Measurements from ENCODE around the gene RBM27. TPM values are rescaled to one million over a fixed set of nuclear protein-coding genes. Genes with fewer than 3 reads are reported as not detected.

Gene RBM27
- total RNA-seq, 2 experiments from 2014 or later, result 19.4 to 26.4 TPM

DNA sequence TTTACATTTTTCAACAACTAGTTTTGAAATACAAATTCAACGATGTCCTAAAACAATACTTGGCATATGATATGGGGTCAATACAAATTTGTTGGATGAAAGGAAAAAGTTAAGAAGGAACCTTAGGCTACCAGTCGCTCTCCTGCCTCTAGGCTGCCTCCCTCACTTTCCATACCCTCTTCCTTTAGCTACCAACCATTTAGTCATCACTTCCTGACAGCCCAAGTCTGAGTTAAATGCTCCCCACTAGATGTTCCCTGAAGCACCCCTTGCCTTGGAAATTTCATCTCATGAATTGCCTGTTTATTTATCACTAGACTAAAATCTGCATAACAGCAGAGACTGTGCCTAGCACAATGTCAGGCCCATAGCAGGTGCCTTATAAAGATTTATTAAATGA, 18.2 kb upstream of the RBM27 start:
- Histone ChIP-seq H3K36me3 (ENCODE audit: insufficient read depth, low read length) (peaks cover 9% of the 10 kb centered on the region), H2AFZ (ENCODE audit: low read length) (no peak overlapping the region), H4K20me1 (ENCODE audit: insufficient read depth, low read length) (no peaks in the 10 kb centered on the region), H3K27ac (ENCODE audit: low read depth, low read length, poor library complexity, severe bottlenecking) (no peak overlapping the region), H3K79me2 (ENCODE audit: insufficient read depth, low read depth, low read length) (peaks cover 22% of the 10 kb centered on the region), H3K9me3 (ENCODE audit: low read length) (no peaks in the 10 kb centered on the region), H3K4me3 (ENCODE audit: low read depth, low read length, poor library complexity, severe bottlenecking) (no peak overlapping the region), H3K9me2 (ENCODE audit: insufficient read depth, low read length) (no peaks in the 10 kb centered on the region), H3K4me1 (ENCODE audit: insufficient read depth, low read length, poor library complexity, severe bottlenecking) (peaks cover 20% of the 10 kb centered on the region), H3K4me2 (ENCODE audit: low read length) (no peak overlapping the region)
- intact Hi-C loops (cut with micrococcal nuclease; ENCODE audit: unreplicated experiment), result no loop called here
- no peak for DNase-seq (ENCODE audit: low spot score)
- no TSS peak for BruUV-seq (replicated peaks)
- CTCF ChIA-PET (ENCODE audit: unreplicated experiment), result no interaction called here
- POLR2A ChIA-PET, result interaction anchor here (2.9 to 3.3 kb wide), 2 partner anchors 8 to 12 kb away, joined by 18 to 21 read pairs; no protein-coding TSS in a partner anchor
- no peak for TF ChIP-seq EZH2phosphoT487 (IDR thresholded peaks at IDR 0.05; ENCODE audit: borderline replicate concordance, low read depth, low read length)
- TF ChIP-seq, protein P1, sequence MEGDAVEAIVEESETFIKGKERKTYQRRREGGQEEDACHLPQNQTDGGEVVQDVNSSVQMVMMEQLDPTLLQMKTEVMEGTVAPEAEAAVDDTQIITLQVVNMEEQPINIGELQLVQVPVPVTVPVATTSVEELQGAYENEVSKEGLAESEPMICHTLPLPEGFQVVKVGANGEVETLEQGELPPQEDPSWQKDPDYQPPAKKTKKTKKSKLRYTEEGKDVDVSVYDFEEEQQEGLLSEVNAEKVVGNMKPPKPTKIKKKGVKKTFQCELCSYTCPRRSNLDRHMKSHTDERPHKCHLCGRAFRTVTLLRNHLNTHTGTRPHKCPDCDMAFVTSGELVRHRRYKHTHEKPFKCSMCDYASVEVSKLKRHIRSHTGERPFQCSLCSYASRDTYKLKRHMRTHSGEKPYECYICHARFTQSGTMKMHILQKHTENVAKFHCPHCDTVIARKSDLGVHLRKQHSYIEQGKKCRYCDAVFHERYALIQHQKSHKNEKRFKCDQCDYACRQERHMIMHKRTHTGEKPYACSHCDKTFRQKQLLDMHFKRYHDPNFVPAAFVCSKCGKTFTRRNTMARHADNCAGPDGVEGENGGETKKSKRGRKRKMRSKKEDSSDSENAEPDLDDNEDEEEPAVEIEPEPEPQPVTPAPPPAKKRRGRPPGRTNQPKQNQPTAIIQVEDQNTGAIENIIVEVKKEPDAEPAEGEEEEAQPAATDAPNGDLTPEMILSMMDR (conservative IDR thresholded peaks at IDR 0.05; ENCODE audit: low read length), result no peak

DNA sequence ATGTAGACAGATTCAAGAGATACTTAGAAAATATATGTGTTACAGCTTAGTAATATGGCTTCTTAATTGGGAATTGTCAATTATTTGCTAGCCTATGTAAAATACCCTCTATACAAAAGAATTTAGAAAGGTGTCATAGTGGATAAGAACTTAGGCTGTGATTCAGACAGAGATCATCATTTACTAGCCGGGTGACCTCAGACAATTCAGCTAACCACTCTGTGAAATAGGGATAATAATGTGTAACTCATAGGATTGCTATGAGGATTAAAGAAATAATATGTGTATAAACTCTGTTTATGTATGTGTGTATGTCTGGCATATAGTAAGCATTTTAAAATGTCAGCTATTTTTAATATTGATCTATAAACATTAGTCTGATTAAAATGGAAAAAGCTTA, 15.0 kb upstream of the RBM27 start:
- Histone ChIP-seq H3K27ac (ENCODE audit: low read depth, low read length, poor library complexity, severe bottlenecking) (no peak overlapping the region), H3K36me3 (ENCODE audit: insufficient read depth, low read length) (no peaks in the 10 kb centered on the region), H3K9me2 (ENCODE audit: insufficient read depth, low read length) (no peaks in the 10 kb centered on the region), H4K20me1 (ENCODE audit: insufficient read depth, low read length) (no peaks in the 10 kb centered on the region), H3K4me1 (ENCODE audit: insufficient read depth, low read length, poor library complexity, severe bottlenecking) (peaks cover 6% of the 10 kb centered on the region), H3K9me3 (ENCODE audit: low read length) (no peaks in the 10 kb centered on the region), H2AFZ (ENCODE audit: low read length) (no peak overlapping the region), H3K79me2 (ENCODE audit: insufficient read depth, low read depth, low read length) (no peaks in the 10 kb centered on the region), H3K4me2 (ENCODE audit: low read length) (no peak overlapping the region), H3K4me3 (ENCODE audit: low read depth, low read length, poor library complexity, severe bottlenecking) (no peak overlapping the region)
- no peak for DNase-seq (ENCODE audit: low spot score)
- POLR2A ChIA-PET, result interaction anchor here (0.7 to 1.9 kb wide), 6 partner anchors 12 to 52 kb away, joined by 3 to 8 read pairs (median 4); partner anchors contain the start of gene RBM27
- intact Hi-C loops (cut with micrococcal nuclease; ENCODE audit: unreplicated experiment), result no loop called here
- BruUV-seq (replicated peaks), result no TSS peak
- TF ChIP-seq, protein P1 (conservative IDR thresholded peaks at IDR 0.05; ENCODE audit: low read length), result no peak
- no peak for TF ChIP-seq EZH2phosphoT487 (IDR thresholded peaks at IDR 0.05; ENCODE audit: borderline replicate concordance, low read depth, low read length)
- CTCF ChIA-PET (ENCODE audit: unreplicated experiment), result no interaction called here

DNA sequence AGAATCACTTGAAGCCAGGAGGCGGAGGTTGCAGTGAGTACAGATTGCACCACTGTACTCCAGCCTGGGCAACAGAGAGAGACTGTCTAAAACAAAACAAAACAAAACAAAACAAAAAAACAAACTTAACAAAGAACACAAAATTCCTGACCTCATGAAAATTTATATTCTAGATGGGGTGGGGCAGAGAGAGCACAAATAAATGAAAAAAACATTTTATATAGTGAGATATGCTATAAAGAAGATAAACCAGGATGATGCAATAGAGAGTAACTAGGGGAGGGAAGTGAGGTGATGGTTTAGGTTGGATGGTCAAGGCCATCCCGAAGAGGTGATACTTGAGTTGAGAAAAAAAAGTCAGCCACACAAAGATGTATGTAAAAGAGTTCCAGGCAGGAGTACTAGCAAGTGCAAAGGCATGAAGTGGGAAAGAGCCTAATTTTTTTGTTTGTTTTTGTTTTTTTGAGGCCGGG, 10.8 kb upstream of the RBM27 start:
- H3K4me3 ChIP-seq (ENCODE audit: low read depth, low read length, poor library complexity, severe bottlenecking), result no peak overlapping the region
- H3K36me3 ChIP-seq (ENCODE audit: insufficient read depth, low read length), result no peaks in the 10 kb centered on the region
- no peak overlapping the region for H3K27ac ChIP-seq (ENCODE audit: low read depth, low read length, poor library complexity, severe bottlenecking)
- DNase-seq (ENCODE audit: low spot score), result no peak
- H3K79me2 ChIP-seq (ENCODE audit: insufficient read depth, low read depth, low read length), result no peaks in the 10 kb centered on the region
- H3K4me2 ChIP-seq (ENCODE audit: low read length), result no peak overlapping the region
- TF ChIP-seq, protein P1 (conservative IDR thresholded peaks at IDR 0.05; ENCODE audit: low read length), result no peak
- TF ChIP-seq EZH2phosphoT487 (IDR thresholded peaks at IDR 0.05; ENCODE audit: borderline replicate concordance, low read depth, low read length), result no peak
- ChIA-PET POLR2A (interaction anchor here (0.5 to 3.5 kb wide), 6 partner anchors 9 to 66 kb away, joined by 3 to 21 read pairs (median 6); partner anchors contain the start of genes LARS1 and RBM27), CTCF (ENCODE audit: unreplicated experiment) (no interaction called here)
- BruUV-seq (replicated peaks), result no TSS peak
- intact Hi-C loops (cut with micrococcal nuclease; ENCODE audit: unreplicated experiment), result no loop called here
- H3K9me3 ChIP-seq (ENCODE audit: low read length), result no peaks in the 10 kb centered on the region
- H4K20me1 ChIP-seq (ENCODE audit: insufficient read depth, low read length), result no peaks in the 10 kb centered on the region
- H2AFZ ChIP-seq (ENCODE audit: low read length), result no peak overlapping the region
- H3K9me2 ChIP-seq (ENCODE audit: insufficient read depth, low read length), result no peaks in the 10 kb centered on the region
- H3K4me1 ChIP-seq (ENCODE audit: insufficient read depth, low read length, poor library complexity, severe bottlenecking), result peaks cover 5% of the 10 kb centered on the region
